NT2/D1 (cell line): Measurements from ENCODE around the gene F9.

Source experiments
- DNase-seq: peaks from one replicate; pipeline ENCODE4 v3.0.0-alpha.2; 2011; ENCODE audit warnings: low read depth, low spot score
- H3K27me3 ChIP-seq: 2 replicates; pipeline ENCODE4 v1.6.0; 2011; ENCODE audit warnings: mild to moderate bottlenecking; ENCODE audit not compliant: insufficient read length, insufficient read depth
- H3K36me3 ChIP-seq: 2 replicates; pipeline ENCODE4 v1.6.1; 2011; ENCODE audit warnings: mild to moderate bottlenecking, low read length, mixed read lengths; ENCODE audit not compliant: insufficient read depth, insufficient read length
- H3K4me1 ChIP-seq: 2 replicates; pipeline ENCODE4 v1.5.1; 2011; ENCODE audit not compliant: insufficient read depth, insufficient read length
- H3K4me3 ChIP-seq: 2 replicates; pipeline ENCODE4 v1.5.1; 2011; ENCODE audit warnings: low read depth; ENCODE audit not compliant: insufficient read length
- H3K9ac ChIP-seq: 2 replicates; pipeline ENCODE4 v1.6.0; 2011; ENCODE audit warnings: low read depth; ENCODE audit not compliant: insufficient read length
- H3K9me3 ChIP-seq: 2 replicates; pipeline ENCODE4 v1.5.1; 2011; ENCODE audit warnings: mild to moderate bottlenecking, low read length; ENCODE audit not compliant: insufficient read depth
- SUZ12 ChIP-seq: IDR thresholded peaks from 2 replicates; pipeline ENCODE4 v1.6.1; 2011; ENCODE audit not compliant: insufficient read length, insufficient read depth; ENCODE audit errors: extremely low read depth
- YY1 ChIP-seq: IDR thresholded peaks from 2 replicates; pipeline ENCODE4 v1.6.1; 2011; ENCODE audit not compliant: insufficient read length, insufficient read depth
- ZNF274 ChIP-seq: IDR thresholded peaks from 2 replicates; pipeline ENCODE4 v1.6.1; 2011; ENCODE audit warnings: mild to moderate bottlenecking, low read depth, low read length

Gene F9

GRCh38 chrX:139600105-139600504 lies 69.6 kb downstream of the F9 start:
- TF ChIP-seq SUZ12 = no peak
- TF ChIP-seq ZNF274 = no peak
- no peak for TF ChIP-seq YY1

More at GRCh38 chrX:139600105-139600504, 69.6 kb downstream of the F9 start:
- Histone ChIP-seq H3K36me3 (no peaks in the 10 kb centered on the region), H3K9ac (no peak overlapping the region), H3K27me3 (no peaks in the 10 kb centered on the region), H3K4me3 (no peak overlapping the region), H3K9me3 (no peaks in the 10 kb centered on the region), H3K4me1 (no peaks in the 10 kb centered on the region)
- no peak for DNase-seq
